Upper lobe of left lung (tissue), 6 donors: Measurements from ENCODE around the gene GRID2IP. TPM values are rescaled to one million over a fixed set of nuclear protein-coding genes. Genes with fewer than 3 reads are reported as not detected.
A peak's percentile ranks its signal among the peaks of the same experiment; 100 is the strongest.
"Not testable (repeated sequence)": the region's sequence is repeated elsewhere in the genome, so short reads cannot be mapped to it uniquely, and the experiment has no call there.

Experiments used
- ATAC-seq, 2 donors: fragments of 200-7000 bp; cut with Tn5 transposase; one replicate each; pipeline ENCODE4 v1.9.1; 2022; ENCODE audit warnings: mild to moderate bottlenecking in 2 of 2, moderate library complexity in 2 of 2; ENCODE audit not compliant: low FRiP score in 2 of 2
- DNase-seq, 2 donors: peaks; one replicate each; pipeline ENCODE4 v3.0.0-alpha.2; 2019 to 2020
- H3K27ac ChIP-seq, 4 donors: fragments of 200-600 bp; sonication (generic); one replicate each; pipeline ENCODE4 v1.5.1; 2016 to 2019
- H3K27me3 ChIP-seq, 4 donors: fragments of 200-600 bp; sonication (generic); one replicate each; pipeline ENCODE4 v1.5.1; 2017 to 2019
- H3K36me3 ChIP-seq, 4 donors: fragments of 200-600 bp; sonication (generic); one replicate each; pipeline ENCODE4 v1.5.1; 2016 to 2019
- H3K4me1 ChIP-seq, 4 donors: fragments of 200-600 bp; sonication (generic); one replicate each; pipeline ENCODE4 v1.5.1; 2018 to 2019
- H3K4me3 ChIP-seq, 4 donors: fragments of 200-600 bp; sonication (generic); one replicate each; pipeline ENCODE4 v1.5.1; 2017 to 2019; ENCODE audit warnings: mild to moderate bottlenecking in 2 of 4, moderate library complexity in 1 of 4
- H3K9me3 ChIP-seq, 4 donors: fragments of 200-600 bp; sonication (generic); one replicate each; pipeline ENCODE4 v1.5.1; 2018 to 2019
- CTCF ChIP-seq, 6 experiments: fragments of 450-650 bp in 4 of 6; fragments of 200-600 bp in 2 of 6; sonication (generic) in 2 of 6; IDR thresholded peaks; one replicate each; pipeline ENCODE4 v1.5.1; 2016 to 2019; ENCODE audit warnings: antibody characterized with exemption in 6 of 6
- EP300 ChIP-seq, 4 donors: sonication (generic); formaldehyde crosslinking; IDR thresholded peaks; one replicate each; pipeline ENCODE4 v1.5.1; 2017; ENCODE audit warnings: antibody characterized with exemption in 4 of 4, control low read depth in 2 of 4
- POLR2A ChIP-seq, 4 donors: fragments of 450-650 bp; IDR thresholded peaks; one replicate each; pipeline ENCODE4 v1.5.1; 2016 to 2017; ENCODE audit warnings: antibody characterized with exemption in 4 of 4, mild to moderate bottlenecking in 2 of 4
- POLR2AphosphoS5 ChIP-seq, 2 donors: sonication (generic); formaldehyde crosslinking; IDR thresholded peaks; one replicate each; pipeline ENCODE4 v1.5.1; 2017; ENCODE audit warnings: antibody characterized with exemption in 2 of 2
- WGBS, 2 donors: methylation state at CpG; one replicate each; pipeline ENCODE4 v1.1.5; 2017 to 2018; 5-methylcytosine and 5-hydroxymethylcytosine counted together
- total RNA-seq, 6 donors: library from RNA; depleted of rRNA in 4 of 6; stranded (reverse); fragments of >200 nt in 4 of 6; gene quantifications; one replicate each; pipeline versions ENCODE4 v1.1.0 to v1.2.1, GENCODE V29; 2016 to 2021
- donor health status: DM: no; HTN: no; CAD: no; lungs with moderate emphysema.
- donor health status: DM: no; HTN: yes; CAD: no; lungs with severe emphysema.

Gene GRID2IP
- total RNA-seq, 6 donors from 2014 or later = 0.30 to 1.3 (median 0.63) TPM; not detected in 1

- TF ChIP-seq POLR2A (IDR thresholded peaks at IDR 0.05) = no peak
- no peak for TF ChIP-seq CTCF (IDR thresholded peaks at IDR 0.05)
- TF ChIP-seq EP300 (IDR thresholded peaks at IDR 0.05) = no peak
- TF ChIP-seq POLR2AphosphoS5 (IDR thresholded peaks at IDR 0.05) = no peak
- H3K4me1 ChIP-seq = peaks cover 28 to 61% (median 39%) of the 10 kb centered on the region in 4 donors
- no peak overlapping the region for H3K4me3 ChIP-seq
- no peaks in the 10 kb centered on the region for H3K9me3 ChIP-seq
- H3K27ac ChIP-seq = no peak overlapping the region
- H3K36me3 ChIP-seq = peaks cover 0 to 35% (median 9%) of the 10 kb centered on the region in 4 donors
- 85 to 94% methylated on average over 6 to 7 of the region's 7 CpGs for WGBS, 2 donors
- ATAC-seq (no peak), DNase-seq (no peak)
- H3K27me3 ChIP-seq = no peaks in the 10 kb centered on the region
Observed at GRCh38 chr7:6478186-6478585, 73.1 kb downstream of the GRID2IP start.

GRCh38 chr7:6477318-6477660, 74.0 kb downstream of the GRID2IP start:
- ATAC-seq (no peak), DNase-seq (no peak)
- Histone ChIP-seq H3K27ac (no peak overlapping the region), H3K27me3 (no peaks in the 10 kb centered on the region), H3K36me3 (peaks cover 0 to 43% (median 13%) of the 10 kb centered on the region in 4 donors), H3K4me1 (peaks cover 20 to 52% (median 32%) of the 10 kb centered on the region in 4 donors), H3K9me3 (no peaks in the 10 kb centered on the region), H3K4me3 (no peak overlapping the region)
- TF ChIP-seq POLR2AphosphoS5 (IDR thresholded peaks at IDR 0.05) (no peak), CTCF (IDR thresholded peaks at IDR 0.05) (no peak), POLR2A (IDR thresholded peaks at IDR 0.05) (no peak), EP300 (IDR thresholded peaks at IDR 0.05) (no peak)
- WGBS, 2 donors = 36 to 54% methylated on average over 1 of the region's 1 CpG

GRCh38 chr7:6476596-6477317, 74.5 kb downstream of the GRID2IP start:
- 76 to 82% methylated on average over 4 to 7 of the region's 7 CpGs for WGBS, 2 donors
- Histone ChIP-seq H3K4me3 (no peak overlapping the region), H3K27ac (no peak overlapping the region), H3K27me3 (no peaks in the 10 kb centered on the region), H3K9me3 (no peaks in the 10 kb centered on the region), H3K4me1 (peaks cover 15 to 47% (median 27%) of the 10 kb centered on the region in 4 donors), H3K36me3 (peaks cover 3 to 46% (median 17%) of the 10 kb centered on the region in 4 donors)
- no peak for DNase-seq
- no peak for TF ChIP-seq CTCF (IDR thresholded peaks at IDR 0.05)
- TF ChIP-seq POLR2AphosphoS5 (IDR thresholded peaks at IDR 0.05) = no peak
- no peak for TF ChIP-seq POLR2A (IDR thresholded peaks at IDR 0.05)
- no peak for TF ChIP-seq EP300 (IDR thresholded peaks at IDR 0.05)
- no peak for ATAC-seq

- 87 to 90% methylated on average over 3 of the region's 3 CpGs for WGBS, 2 donors
- peaks cover 4 to 37% (median 19%) of the 10 kb centered on the region in 4 donors for H3K4me1 ChIP-seq
- ATAC-seq = no peak
- no peaks in the 10 kb centered on the region for H3K27me3 ChIP-seq
- no peak for TF ChIP-seq POLR2A (IDR thresholded peaks at IDR 0.05)
- DNase-seq = no peak
- H3K36me3 ChIP-seq = peaks cover 4 to 46% (median 21%) of the 10 kb centered on the region in 4 donors
- H3K9me3 ChIP-seq = no peaks in the 10 kb centered on the region
- no peak overlapping the region for H3K27ac ChIP-seq
- H3K4me3 ChIP-seq = no peak overlapping the region
Observed at GRCh38 chr7:6475433-6476186, 75.7 kb downstream of the GRID2IP start.

GRCh38 chr7:6465862-6466261, 85.4 kb downstream of the GRID2IP start:
- ATAC-seq = peak in 1 of 2 donors; percentile 29
- H3K36me3 ChIP-seq = peaks cover 26 to 97% (median 73%) of the 10 kb centered on the region in 4 donors
- WGBS, 2 donors = 88 to 93% methylated on average over 8 of the region's 8 CpGs
- no peak for TF ChIP-seq POLR2A (IDR thresholded peaks at IDR 0.05)
- no peak for TF ChIP-seq EP300 (IDR thresholded peaks at IDR 0.05)
- TF ChIP-seq POLR2AphosphoS5 (IDR thresholded peaks at IDR 0.05) = no peak
- no peak for TF ChIP-seq CTCF (IDR thresholded peaks at IDR 0.05)
- DNase-seq = peak in 1 of 2 donors; percentile 37
- no peak overlapping the region for H3K4me3 ChIP-seq
- no peak overlapping the region for H3K27ac ChIP-seq
- H3K4me1 ChIP-seq = no peaks in the 10 kb centered on the region
- H3K27me3 ChIP-seq = no peaks in the 10 kb centered on the region
- H3K9me3 ChIP-seq = no peaks in the 10 kb centered on the region

- not testable (repeated sequence) for H3K4me3 ChIP-seq, ATAC-seq, H3K27ac ChIP-seq, H3K4me1 ChIP-seq, H3K27me3 ChIP-seq, H3K9me3 ChIP-seq, DNase-seq
- 83 to 87% methylated on average over 5 of the region's 5 CpGs for WGBS, 2 donors
- peaks cover 18 to 79% (median 58%) of the 10 kb centered on the region in 4 donors for H3K36me3 ChIP-seq
Observed at GRCh38 chr7:6463609-6464008, 87.7 kb downstream of the GRID2IP start.
